ENCODE results near the gene PROSER2. TPM values are rescaled to one million over a fixed set of nuclear protein-coding genes. Genes with fewer than 3 reads are reported as not detected.

PROSER2 gene
- total and polyA plus RNA-seq, 2 donors from 2014 or later: 8.1 to 48.2 TPM

DNA sequence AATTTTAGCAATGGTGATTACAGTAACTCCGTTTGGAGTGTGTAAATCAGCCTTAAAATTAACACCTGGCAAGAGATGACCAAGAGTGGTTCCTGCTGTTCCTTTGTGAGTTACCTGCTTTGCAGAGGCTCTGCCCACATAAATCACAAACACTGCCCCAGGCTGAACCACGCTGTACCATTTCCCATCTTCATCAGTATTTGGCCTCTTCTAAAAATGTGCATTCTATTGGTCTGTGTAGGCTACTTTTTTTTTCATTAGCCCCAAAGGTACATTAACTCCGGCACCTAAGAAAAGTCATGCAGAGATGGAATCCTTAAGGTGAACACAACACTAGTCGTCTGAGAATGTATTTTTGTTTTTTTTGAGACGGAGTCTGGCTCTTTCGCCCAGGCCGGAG is 96.1 kb downstream of the PROSER2 start:
- Histone ChIP-seq H3K9ac (ENCODE audit: low read length in 3 of 3) (no peak overlapping the region), H3K36me3 (ENCODE audit: control insufficient read depth in 2 of 3, insufficient read depth in 3 of 3, low read length in 3 of 3) (peaks cover 3 to 28% (median 5%) of the 10 kb centered on the region in 3 donors), H3K27me3 (ENCODE audit: control insufficient read depth, insufficient read depth, low read length) (no peaks in the 10 kb centered on the region), H3K27ac (ENCODE audit: low read depth in 2 of 2, low read length in 2 of 2) (no peak overlapping the region), H3K4me3 (ENCODE audit: low read length in 3 of 3) (no peak overlapping the region), H3K9me3 (ENCODE audit: control insufficient read depth in 2 of 3, insufficient read depth in 1 of 3, low read length in 3 of 3) (no peaks in the 10 kb centered on the region), H3K4me1 (ENCODE audit: control insufficient read depth in 2 of 3, insufficient read depth in 2 of 3, low read depth in 1 of 3, low read length in 3 of 3) (no peaks in the 10 kb centered on the region)
- DNase-seq (no peak), FAIRE-seq (no peak)
- TF ChIP-seq, protein P1, sequence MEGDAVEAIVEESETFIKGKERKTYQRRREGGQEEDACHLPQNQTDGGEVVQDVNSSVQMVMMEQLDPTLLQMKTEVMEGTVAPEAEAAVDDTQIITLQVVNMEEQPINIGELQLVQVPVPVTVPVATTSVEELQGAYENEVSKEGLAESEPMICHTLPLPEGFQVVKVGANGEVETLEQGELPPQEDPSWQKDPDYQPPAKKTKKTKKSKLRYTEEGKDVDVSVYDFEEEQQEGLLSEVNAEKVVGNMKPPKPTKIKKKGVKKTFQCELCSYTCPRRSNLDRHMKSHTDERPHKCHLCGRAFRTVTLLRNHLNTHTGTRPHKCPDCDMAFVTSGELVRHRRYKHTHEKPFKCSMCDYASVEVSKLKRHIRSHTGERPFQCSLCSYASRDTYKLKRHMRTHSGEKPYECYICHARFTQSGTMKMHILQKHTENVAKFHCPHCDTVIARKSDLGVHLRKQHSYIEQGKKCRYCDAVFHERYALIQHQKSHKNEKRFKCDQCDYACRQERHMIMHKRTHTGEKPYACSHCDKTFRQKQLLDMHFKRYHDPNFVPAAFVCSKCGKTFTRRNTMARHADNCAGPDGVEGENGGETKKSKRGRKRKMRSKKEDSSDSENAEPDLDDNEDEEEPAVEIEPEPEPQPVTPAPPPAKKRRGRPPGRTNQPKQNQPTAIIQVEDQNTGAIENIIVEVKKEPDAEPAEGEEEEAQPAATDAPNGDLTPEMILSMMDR (IDR thresholded peaks at IDR 0.05; ENCODE audit: borderline replicate concordance, extremely low read depth, insufficient read depth): no peak
- intact Hi-C loops (cut with DNase I): no loop called here

Other genes with a start within 250 kb of the PROSER2 start
- gene USP6NL, start 211.7 kb upstream of the PROSER2 start, total RNA-seq: 17.7 TPM
- 4.5 TPM for gene USP6NL, start 211.7 kb upstream of the PROSER2 start, polyA plus RNA-seq (ENCODE audit: insufficient read depth, low read depth, low replicate concordance)
- 32.4 TPM for gene ECHDC3, start 81.0 kb upstream of the PROSER2 start, total RNA-seq
- 132 TPM for gene ECHDC3, start 81.0 kb upstream of the PROSER2 start, polyA plus RNA-seq (ENCODE audit: insufficient read depth, low read depth, low replicate concordance)
- 19.4 TPM for gene UPF2, start 219.5 kb downstream of the PROSER2 start, total RNA-seq
- 8.4 TPM for gene UPF2, start 219.5 kb downstream of the PROSER2 start, polyA plus RNA-seq (ENCODE audit: insufficient read depth, low read depth, low replicate concordance)
- 28.0 TPM for gene DHTKD1, start 245.6 kb downstream of the PROSER2 start, total RNA-seq
- gene DHTKD1, start 245.6 kb downstream of the PROSER2 start, polyA plus RNA-seq (ENCODE audit: insufficient read depth, low read depth, low replicate concordance): 21.5 TPM

Data from kidney (tissue), 14 donors.